GM23338 (cell line): ENCODE measurements around the gene RWDD2A. TPM values are rescaled to one million over a fixed set of nuclear protein-coding genes. Genes with fewer than 3 reads are reported as not detected.

Experiments used
- ATAC-seq: fragments of 200-7000 bp; cut with Tn5 transposase; 3 replicates; pipeline ENCODE4 v1.9.1; 2020
- DNase-seq: peaks from one replicate; pipeline ENCODE4 v3.0.0-alpha.2; 2015; ENCODE audit warnings: low spot score
- H2AFZ ChIP-seq: fragments of 200-600 bp; sonication (generic); 2 replicates; pipeline ENCODE4 v1.8.0; 2016; ENCODE audit warnings: antibody characterized with exemption, mild to moderate bottlenecking, moderate library complexity
- H3F3A ChIP-seq: fragments of 200-600 bp; sonication (generic); replicated peaks from 2 replicates; pipeline ENCODE4 v1.8.0; 2017; ENCODE audit warnings: antibody characterized with exemption, mixed run types, low read depth
- H3K27ac ChIP-seq: fragments of 200-600 bp; sonication (generic); 2 replicates; pipeline ENCODE4 v1.6.1; 2016; ENCODE audit warnings: low read depth
- H3K27me3 ChIP-seq: fragments of 200-600 bp; sonication (generic); 2 replicates; pipeline ENCODE4 v1.8.0; 2016; ENCODE audit warnings: mild to moderate bottlenecking, mixed run types, moderate library complexity; ENCODE audit not compliant: insufficient read depth
- H3K36me3 ChIP-seq: fragments of 200-600 bp; sonication (generic); 2 replicates; pipeline ENCODE4 v1.8.0; 2016; ENCODE audit warnings: mild to moderate bottlenecking; ENCODE audit not compliant: insufficient read depth
- H3K4me1 ChIP-seq: fragments of 200-600 bp; sonication (generic); 2 replicates; pipeline ENCODE4 v1.8.0; 2016; ENCODE audit warnings: mild to moderate bottlenecking, moderate library complexity; ENCODE audit not compliant: insufficient read depth
- H3K4me2 ChIP-seq: fragments of 200-600 bp; sonication (generic); 2 replicates; pipeline ENCODE4 v1.7.1; 2017; ENCODE audit warnings: mixed run types
- H3K4me3 ChIP-seq: fragments of 200-600 bp; sonication (generic); 2 replicates; pipeline ENCODE4 v1.6.1; 2016; ENCODE audit warnings: mixed run types
- H3K79me2 ChIP-seq: fragments of 200-600 bp; sonication (generic); replicated peaks from 2 replicates; pipeline ENCODE4 v1.8.0; 2017; ENCODE audit warnings: mild to moderate bottlenecking; ENCODE audit not compliant: insufficient read depth
- H3K9me2 ChIP-seq: fragments of 200-600 bp; sonication (generic); 2 replicates; pipeline ENCODE4 v1.8.0; 2017; ENCODE audit not compliant: insufficient read depth
- H4K20me1 ChIP-seq: fragments of 200-600 bp; sonication (generic); replicated peaks from 2 replicates; pipeline ENCODE4 v1.8.0; 2017; ENCODE audit warnings: mild to moderate bottlenecking; ENCODE audit not compliant: insufficient read depth
- H3K27ac Mint-ChIP-seq: 2 replicates; pipeline ENCODE4 v1.8.0; 2020; ENCODE audit warnings: inconsistent platforms, mild to moderate bottlenecking, moderate library complexity, mixed read lengths
- H3K27me3 Mint-ChIP-seq: 3 replicates; pipeline ENCODE4 v1.8.0; 2022; ENCODE audit warnings: low read depth, mild to moderate bottlenecking, moderate library complexity, mixed read lengths, inconsistent platforms; ENCODE audit not compliant: insufficient read depth, poor library complexity
- H3K36me3 Mint-ChIP-seq: 3 replicates; pipeline ENCODE4 v1.8.0; 2021; ENCODE audit warnings: low read depth, mild to moderate bottlenecking, inconsistent platforms, moderate library complexity, mixed read lengths
- H3K4me1 Mint-ChIP-seq: 3 replicates; pipeline ENCODE4 v1.8.0; 2020; ENCODE audit warnings: mild to moderate bottlenecking, inconsistent platforms, mixed read lengths
- H3K4me3 Mint-ChIP-seq: 3 replicates; pipeline ENCODE4 v1.8.0; 2021; ENCODE audit warnings: moderate library complexity, mild to moderate bottlenecking, inconsistent platforms, mixed read lengths
- H3K9me3 Mint-ChIP-seq: 3 replicates; pipeline ENCODE4 v1.8.0; 2020; ENCODE audit warnings: moderate library complexity, mild to moderate bottlenecking, inconsistent platforms, mixed read lengths
- CREB1 ChIP-seq: fragments of 250-450 bp; sonication (Bioruptor Pico); IDR thresholded peaks from 2 replicates; pipeline ENCODE4 v1.5.0; 2020; ENCODE audit warnings: low read depth, mild to moderate bottlenecking, moderate library complexity
- EZH2 ChIP-seq: fragments of 200-600 bp; sonication (generic); IDR thresholded peaks from one replicate; pipeline ENCODE4 v1.8.0; 2017; ENCODE audit warnings: antibody characterized with exemption, mild to moderate bottlenecking, low read depth; ENCODE audit not compliant: unreplicated experiment
- EZH2phosphoT487 ChIP-seq: fragments of 200-600 bp; sonication (generic); IDR thresholded peaks from one replicate; pipeline ENCODE4 v1.8.1; 2018; ENCODE audit warnings: antibody characterized with exemption; ENCODE audit not compliant: unreplicated experiment
- JUNB ChIP-seq: IDR thresholded peaks from one replicate; pipeline ENCODE4 v1.6.1; 2016; ENCODE audit warnings: antibody characterized with exemption; ENCODE audit not compliant: unreplicated experiment
- NANOG ChIP-seq: IDR thresholded peaks from 2 replicates; pipeline ENCODE4 v1.6.1; 2016; ENCODE audit warnings: antibody characterized with exemption, borderline replicate concordance
- POLR2AphosphoS5 ChIP-seq: IDR thresholded peaks from 2 replicates; pipeline ENCODE4 v1.6.1; 2016; ENCODE audit warnings: antibody characterized with exemption, low read depth
- STAT1 ChIP-seq: IDR thresholded peaks from one replicate; pipeline ENCODE4 v1.6.1; 2016; ENCODE audit warnings: antibody characterized with exemption; ENCODE audit not compliant: unreplicated experiment
- ZNF114 ChIP-seq: fragments of 250-450 bp; sonication (Bioruptor Pico); IDR thresholded peaks from 2 replicates; pipeline ENCODE4 v1.5.0; 2020; ENCODE audit warnings: mild to moderate bottlenecking, moderate library complexity
- ZNF331 ChIP-seq: fragments of 250-450 bp; sonication (Bioruptor Pico); IDR thresholded peaks from 2 replicates; pipeline ENCODE4 v1.5.0; 2020; ENCODE audit warnings: low read depth, mild to moderate bottlenecking, moderate library complexity
- polyA plus RNA-seq: library from polyadenylated mRNA; unstranded; fragments of >200 nt; fragmentation: Nextera tagmentation; extraction: Ambion mirVana; gene quantifications from 2 replicates; pipeline ENCODE4 v1.2.1, GENCODE V29; 2016
- total RNA-seq: library from RNA; depleted of rRNA; stranded (reverse); fragments of >200 nt; shearing (Covaris generic); gene quantifications from 2 replicates; pipeline ENCODE4 v1.2.3, GENCODE V29; 2014
- TF ChIP-seq, protein P1 (sequence below), 2 experiments: fragments of 200-600 bp in 1 of 2; sonication (generic) in 1 of 2; conservative IDR thresholded peaks; 2 replicates each; pipeline versions ENCODE4 v1.5.1 to v1.6.1; 2016 to 2017; ENCODE audit warnings: antibody characterized with exemption in 2 of 2, low read depth in 2 of 2, mild to moderate bottlenecking in 2 of 2, moderate library complexity in 1 of 2
- TF ChIP-seq, protein P2 (sequence below): fragments of 250-450 bp; sonication (Bioruptor Pico); IDR thresholded peaks from 2 replicates; pipeline ENCODE4 v1.5.0; 2020; ENCODE audit warnings: mild to moderate bottlenecking, moderate library complexity

RWDD2A gene
- total and polyA plus RNA-seq, 2 experiments from 2014 or later, result 3.1 to 3.7 TPM

DNA sequence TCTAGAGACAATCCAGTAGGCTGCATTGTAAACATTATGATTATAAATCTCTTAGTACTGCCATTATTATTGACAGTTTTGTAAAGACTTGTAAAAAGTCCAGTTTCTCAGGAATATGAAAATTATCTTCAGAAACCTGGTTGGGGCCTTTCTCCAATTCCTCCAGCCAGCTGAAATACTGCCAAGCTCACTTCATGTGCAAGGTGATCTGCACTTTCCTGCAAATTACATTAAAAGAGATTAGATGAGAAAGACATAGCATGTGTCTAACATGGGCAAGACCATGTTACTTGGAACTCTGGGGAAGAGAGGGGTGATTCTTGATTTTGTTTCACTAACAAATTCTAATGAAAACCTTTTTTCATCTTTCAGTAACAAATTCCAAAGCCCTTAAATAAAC, 24.1 kb upstream of the RWDD2A start:
- no peak for TF ChIP-seq CREB1 (CRISPR knock-in tag)
- no peak for TF ChIP-seq POLR2AphosphoS5
- TF ChIP-seq, protein P1, sequence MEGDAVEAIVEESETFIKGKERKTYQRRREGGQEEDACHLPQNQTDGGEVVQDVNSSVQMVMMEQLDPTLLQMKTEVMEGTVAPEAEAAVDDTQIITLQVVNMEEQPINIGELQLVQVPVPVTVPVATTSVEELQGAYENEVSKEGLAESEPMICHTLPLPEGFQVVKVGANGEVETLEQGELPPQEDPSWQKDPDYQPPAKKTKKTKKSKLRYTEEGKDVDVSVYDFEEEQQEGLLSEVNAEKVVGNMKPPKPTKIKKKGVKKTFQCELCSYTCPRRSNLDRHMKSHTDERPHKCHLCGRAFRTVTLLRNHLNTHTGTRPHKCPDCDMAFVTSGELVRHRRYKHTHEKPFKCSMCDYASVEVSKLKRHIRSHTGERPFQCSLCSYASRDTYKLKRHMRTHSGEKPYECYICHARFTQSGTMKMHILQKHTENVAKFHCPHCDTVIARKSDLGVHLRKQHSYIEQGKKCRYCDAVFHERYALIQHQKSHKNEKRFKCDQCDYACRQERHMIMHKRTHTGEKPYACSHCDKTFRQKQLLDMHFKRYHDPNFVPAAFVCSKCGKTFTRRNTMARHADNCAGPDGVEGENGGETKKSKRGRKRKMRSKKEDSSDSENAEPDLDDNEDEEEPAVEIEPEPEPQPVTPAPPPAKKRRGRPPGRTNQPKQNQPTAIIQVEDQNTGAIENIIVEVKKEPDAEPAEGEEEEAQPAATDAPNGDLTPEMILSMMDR (conservative IDR thresholded peaks at IDR 0.05; ENCODE audit: low read depth in 2 of 2), result no peak
- no peak for TF ChIP-seq JUNB
- TF ChIP-seq, protein P2, sequence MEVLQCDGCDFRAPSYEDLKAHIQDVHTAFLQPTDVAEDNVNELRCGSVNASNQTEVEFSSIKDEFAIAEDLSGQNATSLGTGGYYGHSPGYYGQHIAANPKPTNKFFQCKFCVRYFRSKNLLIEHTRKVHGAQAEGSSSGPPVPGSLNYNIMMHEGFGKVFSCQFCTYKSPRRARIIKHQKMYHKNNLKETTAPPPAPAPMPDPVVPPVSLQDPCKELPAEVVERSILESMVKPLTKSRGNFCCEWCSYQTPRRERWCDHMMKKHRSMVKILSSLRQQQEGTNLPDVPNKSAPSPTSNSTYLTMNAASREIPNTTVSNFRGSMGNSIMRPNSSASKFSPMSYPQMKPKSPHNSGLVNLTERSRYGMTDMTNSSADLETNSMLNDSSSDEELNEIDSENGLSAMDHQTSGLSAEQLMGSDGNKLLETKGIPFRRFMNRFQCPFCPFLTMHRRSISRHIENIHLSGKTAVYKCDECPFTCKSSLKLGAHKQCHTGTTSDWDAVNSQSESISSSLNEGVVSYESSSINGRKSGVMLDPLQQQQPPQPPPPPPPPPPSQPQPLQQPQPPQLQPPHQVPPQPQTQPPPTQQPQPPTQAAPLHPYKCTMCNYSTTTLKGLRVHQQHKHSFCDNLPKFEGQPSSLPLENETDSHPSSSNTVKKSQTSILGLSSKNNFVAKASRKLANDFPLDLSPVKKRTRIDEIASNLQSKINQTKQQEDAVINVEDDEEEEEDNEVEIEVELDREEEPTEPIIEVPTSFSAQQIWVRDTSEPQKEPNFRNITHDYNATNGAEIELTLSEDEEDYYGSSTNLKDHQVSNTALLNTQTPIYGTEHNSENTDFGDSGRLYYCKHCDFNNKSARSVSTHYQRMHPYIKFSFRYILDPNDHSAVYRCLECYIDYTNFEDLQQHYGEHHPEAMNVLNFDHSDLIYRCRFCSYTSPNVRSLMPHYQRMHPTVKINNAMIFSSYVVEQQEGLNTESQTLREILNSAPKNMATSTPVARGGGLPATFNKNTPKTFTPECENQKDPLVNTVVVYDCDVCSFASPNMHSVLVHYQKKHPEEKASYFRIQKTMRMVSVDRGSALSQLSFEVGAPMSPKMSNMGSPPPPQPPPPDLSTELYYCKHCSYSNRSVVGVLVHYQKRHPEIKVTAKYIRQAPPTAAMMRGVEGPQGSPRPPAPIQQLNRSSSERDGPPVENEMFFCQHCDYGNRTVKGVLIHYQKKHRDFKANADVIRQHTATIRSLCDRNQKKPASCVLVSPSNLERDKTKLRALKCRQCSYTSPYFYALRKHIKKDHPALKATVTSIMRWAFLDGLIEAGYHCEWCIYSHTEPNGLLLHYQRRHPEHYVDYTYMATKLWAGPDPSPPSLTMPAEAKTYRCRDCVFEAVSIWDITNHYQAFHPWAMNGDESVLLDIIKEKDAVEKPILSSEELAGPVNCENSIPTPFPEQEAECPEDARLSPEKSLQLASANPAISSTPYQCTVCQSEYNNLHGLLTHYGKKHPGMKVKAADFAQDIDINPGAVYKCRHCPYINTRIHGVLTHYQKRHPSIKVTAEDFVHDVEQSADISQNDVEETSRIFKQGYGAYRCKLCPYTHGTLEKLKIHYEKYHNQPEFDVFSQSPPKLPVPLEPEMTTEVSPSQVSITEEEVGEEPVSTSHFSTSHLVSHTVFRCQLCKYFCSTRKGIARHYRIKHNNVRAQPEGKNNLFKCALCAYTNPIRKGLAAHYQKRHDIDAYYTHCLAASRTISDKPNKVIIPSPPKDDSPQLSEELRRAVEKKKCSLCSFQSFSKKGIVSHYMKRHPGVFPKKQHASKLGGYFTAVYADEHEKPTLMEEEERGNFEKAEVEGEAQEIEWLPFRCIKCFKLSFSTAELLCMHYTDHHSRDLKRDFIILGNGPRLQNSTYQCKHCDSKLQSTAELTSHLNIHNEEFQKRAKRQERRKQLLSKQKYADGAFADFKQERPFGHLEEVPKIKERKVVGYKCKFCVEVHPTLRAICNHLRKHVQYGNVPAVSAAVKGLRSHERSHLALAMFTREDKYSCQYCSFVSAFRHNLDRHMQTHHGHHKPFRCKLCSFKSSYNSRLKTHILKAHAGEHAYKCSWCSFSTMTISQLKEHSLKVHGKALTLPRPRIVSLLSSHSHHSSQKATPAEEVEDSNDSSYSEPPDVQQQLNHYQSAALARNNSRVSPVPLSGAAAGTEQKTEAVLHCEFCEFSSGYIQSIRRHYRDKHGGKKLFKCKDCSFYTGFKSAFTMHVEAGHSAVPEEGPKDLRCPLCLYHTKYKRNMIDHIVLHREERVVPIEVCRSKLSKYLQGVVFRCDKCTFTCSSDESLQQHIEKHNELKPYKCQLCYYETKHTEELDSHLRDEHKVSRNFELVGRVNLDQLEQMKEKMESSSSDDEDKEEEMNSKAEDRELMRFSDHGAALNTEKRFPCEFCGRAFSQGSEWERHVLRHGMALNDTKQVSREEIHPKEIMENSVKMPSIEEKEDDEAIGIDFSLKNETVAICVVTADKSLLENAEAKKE, result no peak
- no peak for TF ChIP-seq EZH2
- no peak for TF ChIP-seq ZNF331
- no peak for TF ChIP-seq STAT1
- TF ChIP-seq ZNF114, result no peak
- no peak for TF ChIP-seq NANOG
- TF ChIP-seq EZH2phosphoT487, result no peak
- H3K27me3 Mint-ChIP-seq, result no peaks in the 10 kb centered on the region
- Histone ChIP-seq H3K4me2 (no peak overlapping the region), H3K4me3 (no peak overlapping the region), H3K79me2 (no peaks in the 10 kb centered on the region), H3K27me3 (no peaks in the 10 kb centered on the region), H2AFZ (no peak overlapping the region), H3K9me2 (no peaks in the 10 kb centered on the region), H3F3A (no peaks in the 10 kb centered on the region), H3K27ac (no peak overlapping the region), H3K36me3 (peaks cover 66% of the 10 kb centered on the region), H4K20me1 (no peaks in the 10 kb centered on the region), H3K4me1 (no peaks in the 10 kb centered on the region)
- H3K27ac Mint-ChIP-seq, result no peak overlapping the region
- DNase-seq (no peak), ATAC-seq (no peak)
- H3K4me3 Mint-ChIP-seq, result no peak overlapping the region
- no peaks in the 10 kb centered on the region for H3K9me3 Mint-ChIP-seq
- H3K4me1 Mint-ChIP-seq, result no peaks in the 10 kb centered on the region
- H3K36me3 Mint-ChIP-seq, result peaks cover 67% of the 10 kb centered on the region
